Measurements from ENCODE around the gene CCDC150. TPM values are rescaled to one million over a fixed set of nuclear protein-coding genes. Genes with fewer than 3 reads are reported as not detected.

CCDC150 gene
- total and polyA plus RNA-seq, 12 donors, result 0.55 to 12.1 (median 0.74) TPM; not detected in 1

DNA sequence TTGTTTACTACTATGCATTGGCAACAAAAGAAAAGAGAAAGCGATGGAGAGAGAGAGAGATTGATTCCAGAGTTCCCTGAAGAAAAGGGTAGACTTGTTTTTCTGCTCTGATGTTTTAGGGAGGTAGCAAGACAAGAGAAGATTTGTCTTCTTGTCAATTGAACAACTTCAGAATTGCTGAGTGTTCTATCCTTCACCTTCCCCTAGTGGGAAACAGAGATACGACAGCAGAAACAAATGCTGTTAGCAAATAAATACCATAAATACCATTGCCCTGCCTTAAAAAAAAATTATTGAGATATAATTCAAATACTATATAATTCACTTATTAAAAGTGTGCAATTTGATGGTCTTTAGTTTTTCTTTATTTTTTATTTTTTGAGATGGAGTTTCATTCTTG, 26.2 kb upstream of the CCDC150 start:
- H3K9me3 ChIP-seq (replicated peaks in 1 of 3), result no peaks in the 10 kb centered on the region
- no peak overlapping the region for H3K4me3 ChIP-seq
- no peaks in the 10 kb centered on the region for H3K4me1 ChIP-seq (replicated peaks in 1 of 2)
- H3K36me3 ChIP-seq (replicated peaks in 1 of 2), result no peaks in the 10 kb centered on the region
- DNase-seq, result no peak
- H3K27ac ChIP-seq, result no peak overlapping the region
- TF ChIP-seq POLR2A (IDR thresholded peaks at IDR 0.05), result no peak
- TF ChIP-seq, protein P1, sequence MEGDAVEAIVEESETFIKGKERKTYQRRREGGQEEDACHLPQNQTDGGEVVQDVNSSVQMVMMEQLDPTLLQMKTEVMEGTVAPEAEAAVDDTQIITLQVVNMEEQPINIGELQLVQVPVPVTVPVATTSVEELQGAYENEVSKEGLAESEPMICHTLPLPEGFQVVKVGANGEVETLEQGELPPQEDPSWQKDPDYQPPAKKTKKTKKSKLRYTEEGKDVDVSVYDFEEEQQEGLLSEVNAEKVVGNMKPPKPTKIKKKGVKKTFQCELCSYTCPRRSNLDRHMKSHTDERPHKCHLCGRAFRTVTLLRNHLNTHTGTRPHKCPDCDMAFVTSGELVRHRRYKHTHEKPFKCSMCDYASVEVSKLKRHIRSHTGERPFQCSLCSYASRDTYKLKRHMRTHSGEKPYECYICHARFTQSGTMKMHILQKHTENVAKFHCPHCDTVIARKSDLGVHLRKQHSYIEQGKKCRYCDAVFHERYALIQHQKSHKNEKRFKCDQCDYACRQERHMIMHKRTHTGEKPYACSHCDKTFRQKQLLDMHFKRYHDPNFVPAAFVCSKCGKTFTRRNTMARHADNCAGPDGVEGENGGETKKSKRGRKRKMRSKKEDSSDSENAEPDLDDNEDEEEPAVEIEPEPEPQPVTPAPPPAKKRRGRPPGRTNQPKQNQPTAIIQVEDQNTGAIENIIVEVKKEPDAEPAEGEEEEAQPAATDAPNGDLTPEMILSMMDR (IDR thresholded peaks at IDR 0.05), result no peak
- intact Hi-C loops (cut with DNase I), result no loop called here
- WGBS, 4 donors, result 88 to 95% (median 91%) methylated on average over 2 of the region's 2 CpGs
- no peaks in the 10 kb centered on the region for H3K27me3 ChIP-seq

DNA sequence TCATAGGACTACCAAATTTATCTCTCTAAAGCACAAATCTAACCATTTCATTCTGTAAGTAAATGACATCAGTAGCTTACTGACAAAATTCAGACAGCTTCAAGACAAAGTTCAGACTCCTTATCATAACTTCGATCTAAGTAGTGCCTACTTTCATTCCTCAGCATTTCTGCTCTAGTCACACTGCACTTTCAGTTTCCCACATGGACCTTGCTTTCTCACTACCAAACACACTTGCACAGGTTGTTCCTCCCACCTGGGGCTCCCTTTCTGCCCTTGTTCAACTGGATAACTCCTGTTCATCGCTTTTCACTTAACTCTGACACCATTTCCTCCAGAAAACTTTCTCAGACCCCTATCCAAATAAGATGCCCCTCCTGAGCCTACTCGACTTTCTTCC, 22.1 kb upstream of the CCDC150 start:
- Histone ChIP-seq H3K36me3 (replicated peaks in 1 of 2) (no peaks in the 10 kb centered on the region), H3K4me3 (no peak overlapping the region), H3K4me1 (replicated peaks in 1 of 2) (no peaks in the 10 kb centered on the region), H3K27ac (no peak overlapping the region), H3K27me3 (no peaks in the 10 kb centered on the region), H3K9me3 (replicated peaks in 1 of 3) (no peaks in the 10 kb centered on the region)
- TF ChIP-seq, protein P1 (IDR thresholded peaks at IDR 0.05), result no peak
- no peak for TF ChIP-seq POLR2A (IDR thresholded peaks at IDR 0.05)
- WGBS, 4 donors, result 78 to 83% (median 81%) methylated on average over 3 of the region's 3 CpGs
- DNase-seq, result no peak
- intact Hi-C loops (cut with DNase I), result no loop called here

DNA sequence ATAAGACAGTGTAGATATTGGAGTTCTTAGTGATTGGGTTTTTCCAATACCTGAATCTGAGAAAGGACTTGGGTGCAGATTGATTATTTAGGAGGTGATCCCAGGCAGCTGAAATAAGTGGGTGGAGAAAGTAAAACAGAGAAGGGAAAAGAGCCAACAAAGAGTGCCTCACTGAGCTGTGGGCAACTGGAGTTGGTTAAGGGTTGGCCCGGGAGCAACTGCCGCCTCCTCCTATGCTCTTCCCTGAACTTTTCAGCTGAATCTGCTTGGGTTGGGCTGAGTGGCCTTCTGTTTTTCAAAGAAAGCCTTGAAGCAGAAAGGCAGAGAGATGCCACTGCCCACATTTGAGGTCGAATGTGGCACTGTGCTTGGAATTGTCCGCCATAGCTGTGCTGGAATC, 20.9 kb upstream of the CCDC150 start:
- intact Hi-C loops (cut with DNase I), result no loop called here
- Histone ChIP-seq H3K27me3 (no peaks in the 10 kb centered on the region), H3K9me3 (replicated peaks in 1 of 3) (no peaks in the 10 kb centered on the region), H3K4me3 (no peak overlapping the region), H3K27ac (no peak overlapping the region), H3K36me3 (replicated peaks in 1 of 2) (no peaks in the 10 kb centered on the region), H3K4me1 (replicated peaks in 1 of 2) (no peaks in the 10 kb centered on the region)
- TF ChIP-seq, protein P1 (IDR thresholded peaks at IDR 0.05), result no peak
- no peak for TF ChIP-seq POLR2A (IDR thresholded peaks at IDR 0.05)
- no peak for DNase-seq
- 81 to 89% (median 84%) methylated on average over 4 of the region's 4 CpGs for WGBS, 4 donors

DNA sequence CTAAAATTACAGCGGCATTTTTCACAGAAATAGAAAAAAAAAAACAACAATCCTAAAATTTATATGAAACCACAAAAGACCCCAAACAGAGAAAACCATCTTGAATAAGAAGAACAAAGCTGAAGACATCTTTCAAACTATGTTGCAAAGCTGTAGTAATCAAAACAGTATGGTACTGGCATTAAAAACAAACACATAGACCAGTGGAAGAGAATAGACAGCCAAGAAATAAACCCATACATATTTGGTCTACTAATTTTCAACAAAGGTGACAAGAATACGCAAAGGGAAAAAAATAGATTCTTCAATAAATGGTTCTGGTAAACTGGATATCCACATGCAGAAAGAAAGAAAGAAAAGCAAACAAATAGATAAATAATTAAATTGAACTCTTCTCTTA, 9.0 kb upstream of the CCDC150 start:
- DNase-seq, result no peak
- H3K4me3 ChIP-seq, result no peak overlapping the region
- H3K36me3 ChIP-seq (replicated peaks in 1 of 2), result no peaks in the 10 kb centered on the region
- H3K27me3 ChIP-seq, result no peaks in the 10 kb centered on the region
- intact Hi-C loops (cut with DNase I), result no loop called here
- TF ChIP-seq, protein P1 (IDR thresholded peaks at IDR 0.05), result no peak
- TF ChIP-seq POLR2A (IDR thresholded peaks at IDR 0.05), result no peak
- 59 to 96% (median 92%) methylated on average over 2 of the region's 2 CpGs for WGBS, 4 donors
- H3K27ac ChIP-seq, result no peak overlapping the region
- peaks cover 0 to 5% (median 0%) of the 10 kb centered on the region in 3 donors for H3K9me3 ChIP-seq (replicated peaks in 1 of 3)
- no peaks in the 10 kb centered on the region for H3K4me1 ChIP-seq (replicated peaks in 1 of 2)

Measured in adrenal gland (tissue), 12 donors.